ENCODE data around the gene C16orf54.

The C16orf54 gene

DNA sequence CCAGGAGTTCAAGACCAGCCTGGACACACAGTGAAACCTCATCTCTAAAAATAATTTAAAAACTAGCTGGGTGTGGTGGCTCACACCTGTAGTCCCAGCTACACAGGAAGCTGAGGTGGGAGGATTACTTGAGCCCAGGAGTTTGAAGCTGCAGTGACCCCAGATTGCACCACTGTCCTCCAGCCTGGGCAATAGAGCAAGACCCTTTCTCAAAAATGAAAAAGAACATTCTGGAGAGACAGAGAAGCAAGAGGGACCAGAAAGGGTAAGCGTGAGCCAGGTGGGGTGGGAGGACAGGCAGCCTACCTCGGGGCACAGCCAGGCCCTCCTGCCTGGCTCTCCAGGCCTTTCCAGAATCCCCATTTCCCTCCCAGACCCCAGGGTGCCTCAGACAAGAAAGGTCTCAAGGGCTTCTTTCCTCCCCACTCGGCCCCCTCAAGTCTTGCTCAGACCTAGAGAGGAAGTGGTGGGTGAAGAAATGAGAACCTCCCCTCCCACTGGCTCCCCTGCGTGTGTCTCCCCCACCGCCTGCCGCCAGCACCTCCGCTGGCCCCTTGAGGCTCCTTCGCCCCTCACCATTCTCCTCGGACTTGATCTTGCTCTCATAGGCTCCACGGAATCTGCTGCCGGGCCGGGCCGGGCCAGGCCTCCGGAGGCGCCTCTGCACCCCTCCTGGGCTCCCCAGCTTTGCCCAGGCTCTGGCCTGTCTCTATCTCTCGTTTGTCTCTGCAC, 503 bp downstream of the C16orf54 start:
- ChIA-PET POLR2A (no interaction called here), CTCF (no interaction called here)
- H3K9me3 ChIP-seq (ENCODE audit: control insufficient read depth, insufficient read depth, low read depth, low read length), result no peaks in the 10 kb centered on the region
- no peak overlapping the region for H3K27ac ChIP-seq (ENCODE audit: extremely low read depth, low read depth, low read length)
- no peaks in the 10 kb centered on the region for H3K4me1 ChIP-seq (ENCODE audit: control insufficient read depth, insufficient read depth, low read length)
- H3K4me3 ChIP-seq (ENCODE audit: low read depth, low read length), result no peak overlapping the region
- no peaks in the 10 kb centered on the region for H3K36me3 ChIP-seq (ENCODE audit: control insufficient read depth in 2 of 2, insufficient read depth in 1 of 2, low read length in 2 of 2)
- TF ChIP-seq, protein P1, sequence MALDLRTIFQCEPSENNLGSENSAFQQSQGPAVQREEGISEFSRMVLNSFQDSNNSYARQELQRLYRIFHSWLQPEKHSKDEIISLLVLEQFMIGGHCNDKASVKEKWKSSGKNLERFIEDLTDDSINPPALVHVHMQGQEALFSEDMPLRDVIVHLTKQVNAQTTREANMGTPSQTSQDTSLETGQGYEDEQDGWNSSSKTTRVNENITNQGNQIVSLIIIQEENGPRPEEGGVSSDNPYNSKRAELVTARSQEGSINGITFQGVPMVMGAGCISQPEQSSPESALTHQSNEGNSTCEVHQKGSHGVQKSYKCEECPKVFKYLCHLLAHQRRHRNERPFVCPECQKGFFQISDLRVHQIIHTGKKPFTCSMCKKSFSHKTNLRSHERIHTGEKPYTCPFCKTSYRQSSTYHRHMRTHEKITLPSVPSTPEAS (tag by site-specific recombination; IDR thresholded peaks at IDR 0.05), result no peak
- no peak for TF ChIP-seq ZNF311 (tag by site-specific recombination; IDR thresholded peaks at IDR 0.05; ENCODE audit: borderline replicate concordance)
- TF ChIP-seq, protein P2, sequence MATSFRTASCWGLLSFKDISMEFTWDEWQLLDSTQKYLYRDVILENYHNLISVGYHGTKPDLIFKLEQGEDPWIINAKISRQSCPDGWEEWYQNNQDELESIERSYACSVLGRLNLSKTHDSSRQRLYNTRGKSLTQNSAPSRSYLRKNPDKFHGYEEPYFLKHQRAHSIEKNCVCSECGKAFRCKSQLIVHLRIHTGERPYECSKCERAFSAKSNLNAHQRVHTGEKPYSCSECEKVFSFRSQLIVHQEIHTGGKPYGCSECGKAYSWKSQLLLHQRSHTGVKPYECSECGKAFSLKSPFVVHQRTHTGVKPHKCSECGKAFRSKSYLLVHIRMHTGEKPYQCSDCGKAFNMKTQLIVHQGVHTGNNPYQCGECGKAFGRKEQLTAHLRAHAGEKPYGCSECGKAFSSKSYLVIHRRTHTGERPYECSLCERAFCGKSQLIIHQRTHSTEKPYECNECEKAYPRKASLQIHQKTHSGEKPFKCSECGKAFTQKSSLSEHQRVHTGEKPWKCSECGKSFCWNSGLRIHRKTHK (tag by site-specific recombination; IDR thresholded peaks at IDR 0.05), result no peak

DNA sequence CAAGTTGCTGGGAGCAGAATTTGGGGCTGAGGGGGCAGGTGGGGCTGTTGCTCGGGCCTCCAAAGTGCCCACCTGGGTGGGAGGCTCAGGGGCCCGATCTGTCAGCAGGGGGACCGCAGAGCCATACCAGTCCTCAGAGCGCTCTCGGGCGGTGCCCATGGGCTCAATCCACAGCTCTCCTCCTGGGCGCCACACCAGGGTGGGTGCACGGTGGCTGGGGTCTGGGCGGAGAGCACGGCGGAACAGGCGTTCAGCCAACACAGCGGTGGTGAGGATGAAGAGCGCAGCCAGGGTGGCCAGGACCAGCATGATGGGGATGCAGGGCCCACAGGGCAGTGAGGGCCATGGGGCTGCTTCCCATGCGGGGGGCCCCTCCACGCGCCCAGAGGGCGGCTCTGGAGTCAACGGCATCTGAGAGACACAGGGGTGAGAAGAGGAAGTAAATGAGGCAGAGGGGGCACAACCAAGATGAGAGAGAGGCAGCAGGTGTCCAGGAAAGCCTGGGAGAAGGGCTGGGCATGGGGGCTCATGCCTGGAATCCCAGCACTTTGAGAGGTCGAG, 1.2 kb downstream of the C16orf54 start:
- Histone ChIP-seq H3K36me3 (ENCODE audit: control insufficient read depth in 2 of 2, insufficient read depth in 1 of 2, low read length in 2 of 2) (no peaks in the 10 kb centered on the region), H3K27ac (ENCODE audit: extremely low read depth, low read depth, low read length) (no peak overlapping the region), H3K9me3 (ENCODE audit: control insufficient read depth, insufficient read depth, low read depth, low read length) (no peaks in the 10 kb centered on the region), H3K4me3 (ENCODE audit: low read depth, low read length) (no peak overlapping the region), H3K4me1 (ENCODE audit: control insufficient read depth, insufficient read depth, low read length) (no peaks in the 10 kb centered on the region)
- ChIA-PET CTCF (no interaction called here), POLR2A (no interaction called here)
- TF ChIP-seq WT1 (tag by site-specific recombination; IDR thresholded peaks at IDR 0.05), result no peak
- TF ChIP-seq ZNF571 (tag by site-specific recombination; IDR thresholded peaks at IDR 0.05), result no peak
- no peak for TF ChIP-seq GLIS1 (tag by site-specific recombination; IDR thresholded peaks at IDR 0.05)

DNA sequence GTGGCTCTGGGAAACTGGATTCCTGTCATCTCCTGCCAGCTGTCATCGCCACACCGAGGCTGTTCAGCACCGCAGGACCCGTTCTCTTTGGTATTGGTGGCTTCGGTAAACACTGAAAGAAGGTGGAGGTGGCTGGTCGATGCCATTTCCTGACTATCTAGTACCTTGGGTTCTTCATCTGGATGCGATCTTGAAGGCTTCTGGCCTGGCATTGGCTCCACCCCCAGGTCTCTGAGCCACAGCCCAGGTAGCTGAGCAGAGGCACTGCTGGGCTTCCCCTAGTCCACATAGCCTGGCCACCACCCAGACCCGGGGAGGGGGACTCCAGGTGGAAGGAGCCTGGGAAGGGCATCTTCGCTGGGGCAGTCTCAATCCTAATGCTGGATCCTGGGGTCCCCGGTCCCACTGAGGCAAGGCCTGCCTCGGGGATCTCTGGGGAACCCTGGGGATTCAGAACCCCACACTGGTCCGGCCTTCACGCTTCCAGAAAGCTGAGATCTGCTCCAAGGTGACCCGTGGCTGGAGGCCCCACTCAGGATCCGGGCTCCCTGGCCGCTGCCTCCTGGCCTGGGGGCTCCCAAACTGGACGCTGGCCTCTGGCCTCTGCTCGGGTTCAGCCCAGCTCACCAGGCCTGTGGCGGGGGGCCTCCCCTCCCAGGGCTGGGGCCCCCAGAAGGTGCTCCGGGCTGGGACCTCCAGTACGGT, 1.8 kb downstream of the C16orf54 start:
- Histone ChIP-seq H3K4me3 (ENCODE audit: low read depth, low read length) (no peak overlapping the region), H3K27ac (ENCODE audit: extremely low read depth, low read depth, low read length) (no peak overlapping the region), H3K4me1 (ENCODE audit: control insufficient read depth, insufficient read depth, low read length) (no peaks in the 10 kb centered on the region), H3K36me3 (ENCODE audit: control insufficient read depth in 2 of 2, insufficient read depth in 1 of 2, low read length in 2 of 2) (no peaks in the 10 kb centered on the region), H3K9me3 (ENCODE audit: control insufficient read depth, insufficient read depth, low read depth, low read length) (no peaks in the 10 kb centered on the region)
- TF ChIP-seq, protein P1 (tag by site-specific recombination; IDR thresholded peaks at IDR 0.05), result no peak
- no peak for TF ChIP-seq KLF8 (tag by site-specific recombination; IDR thresholded peaks at IDR 0.05)
- TF ChIP-seq ZNF837 (tag by site-specific recombination; IDR thresholded peaks at IDR 0.05), result no peak
- TF ChIP-seq ZSCAN23 (tag by site-specific recombination; IDR thresholded peaks at IDR 0.05), result no peak
- no peak for TF ChIP-seq YY1 (tag by site-specific recombination; IDR thresholded peaks at IDR 0.05)
- no peak for TF ChIP-seq ZNF23 (tag by site-specific recombination; IDR thresholded peaks at IDR 0.05; ENCODE audit: borderline replicate concordance)
- ChIA-PET CTCF (interaction anchor here (1.6 kb wide), 1 partner anchor 14 kb away, joined by 8 read pairs; no protein-coding TSS in a partner anchor), POLR2A (interaction anchor here (0.7 kb wide), 1 partner anchor 65 kb away, joined by 3 read pairs; no protein-coding TSS in a partner anchor)

DNA sequence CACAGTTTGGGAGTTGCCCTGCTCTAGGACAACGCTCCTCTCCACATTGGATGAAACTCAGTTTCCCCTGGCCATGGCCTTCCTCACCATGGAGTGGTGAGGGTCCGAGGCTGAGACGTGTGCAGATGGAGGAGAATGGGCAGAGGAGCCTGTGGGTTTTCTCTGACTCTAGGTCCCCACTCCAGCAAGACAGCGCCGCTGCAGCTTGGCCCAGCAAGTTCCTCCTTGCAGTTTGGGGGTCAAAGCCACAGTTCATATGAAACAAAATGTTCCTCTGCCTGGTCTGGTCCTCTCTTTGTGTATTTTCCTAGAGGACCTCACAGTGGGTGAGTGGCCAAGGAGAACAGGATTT, 2.3 kb downstream of the C16orf54 start:
- no peaks in the 10 kb centered on the region for H3K9me3 ChIP-seq (ENCODE audit: control insufficient read depth, insufficient read depth, low read depth, low read length)
- H3K4me3 ChIP-seq (ENCODE audit: low read depth, low read length), result no peak overlapping the region
- no peaks in the 10 kb centered on the region for H3K36me3 ChIP-seq (ENCODE audit: control insufficient read depth in 2 of 2, insufficient read depth in 1 of 2, low read length in 2 of 2)
- H3K27ac ChIP-seq (ENCODE audit: extremely low read depth, low read depth, low read length), result no peak overlapping the region
- H3K4me1 ChIP-seq (ENCODE audit: control insufficient read depth, insufficient read depth, low read length), result no peaks in the 10 kb centered on the region
- ChIA-PET POLR2A (interaction anchor here (0.7 kb wide), 1 partner anchor 64 kb away, joined by 3 read pairs; no protein-coding TSS in a partner anchor), CTCF (interaction anchor here (1.6 kb wide), 1 partner anchor 14 kb away, joined by 8 read pairs; no protein-coding TSS in a partner anchor)
- TF ChIP-seq, protein P3, sequence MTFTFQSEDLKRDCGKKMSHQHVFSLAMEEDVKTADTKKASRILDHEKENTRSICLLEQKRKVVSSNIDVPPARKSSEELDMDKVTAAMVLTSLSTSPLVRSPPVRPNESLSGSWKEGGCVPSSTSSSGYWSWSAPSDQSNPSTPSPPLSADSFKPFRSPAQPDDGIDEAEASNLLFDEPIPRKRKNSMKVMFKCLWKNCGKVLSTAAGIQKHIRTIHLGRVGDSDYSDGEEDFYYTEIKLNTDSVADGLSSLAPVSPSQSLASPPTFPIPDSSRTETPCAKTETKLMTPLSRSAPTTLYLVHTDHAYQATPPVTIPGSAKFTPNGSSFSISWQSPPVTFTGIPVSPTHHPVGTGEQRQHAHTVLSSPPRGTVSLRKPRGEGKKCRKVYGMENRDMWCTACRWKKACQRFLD (tag by site-specific recombination; IDR thresholded peaks at IDR 0.05), result no peak
- TF ChIP-seq HOXC10 (CRISPR knock-in tag; IDR thresholded peaks at IDR 0.05), result no peak
- no peak for TF ChIP-seq ZNF350 (tag by site-specific recombination; IDR thresholded peaks at IDR 0.05)
- no peak for TF ChIP-seq ZNF654 (tag by site-specific recombination; IDR thresholded peaks at IDR 0.05; ENCODE audit: low read depth)
- TF ChIP-seq GLI4 (tag by site-specific recombination; IDR thresholded peaks at IDR 0.05), result no peak
- no peak for TF ChIP-seq ZNF776 (tag by site-specific recombination; IDR thresholded peaks at IDR 0.05; ENCODE audit: borderline replicate concordance)
- no peak for TF ChIP-seq ZNF221 (tag by site-specific recombination; IDR thresholded peaks at IDR 0.05; ENCODE audit: borderline replicate concordance)

All from HEK293 (cell line).